ENCODE measurements around the gene DNAL1.
A peak's percentile ranks its signal among the peaks of the same experiment; 100 is the strongest.

DNAL1 gene

DNA sequence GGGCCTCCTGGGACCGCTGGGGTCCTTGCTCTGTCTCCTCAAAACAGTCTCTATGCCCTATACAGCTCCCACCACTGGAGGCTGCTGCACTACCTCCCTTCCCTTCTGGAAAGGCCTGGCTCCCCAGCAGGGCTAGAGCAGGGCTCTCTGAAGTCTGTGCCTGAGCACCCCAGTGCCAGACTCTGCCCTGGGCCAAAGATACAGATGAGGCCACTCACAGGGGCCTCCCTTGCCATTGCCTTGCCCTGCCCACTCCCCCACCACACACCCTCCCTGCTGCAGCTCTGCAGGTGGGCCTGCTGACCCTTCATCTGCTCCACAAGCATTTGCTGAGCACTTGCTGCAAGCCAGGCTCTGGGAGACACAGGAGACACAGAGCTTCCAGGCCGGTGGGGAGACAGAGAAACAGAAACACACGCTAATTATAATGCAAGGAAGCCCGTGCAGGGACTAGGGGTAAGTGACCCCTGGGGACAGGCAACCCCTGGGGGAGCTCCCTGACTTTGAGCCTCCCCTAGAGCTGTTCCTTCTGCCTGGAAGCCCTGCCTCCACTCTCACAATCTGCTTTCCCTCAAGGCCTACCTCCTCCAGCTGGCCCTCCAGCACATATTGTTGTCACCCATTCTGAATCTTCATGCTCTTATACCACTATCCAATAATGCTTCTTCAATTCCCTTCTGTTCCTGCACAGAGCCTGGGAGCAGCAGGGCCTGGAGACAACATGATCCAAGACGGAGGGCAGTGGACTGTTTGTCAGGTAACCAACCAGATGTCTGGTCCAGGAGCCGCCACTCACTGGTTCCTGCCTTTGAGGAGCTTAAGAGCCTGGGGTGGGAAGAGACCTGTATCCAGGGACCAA is 102.0 kb downstream of the DNAL1 start:
- DNase-seq (ENCODE audit: low read depth in 2 of 2) = no peak
- TF ChIP-seq, protein P1, sequence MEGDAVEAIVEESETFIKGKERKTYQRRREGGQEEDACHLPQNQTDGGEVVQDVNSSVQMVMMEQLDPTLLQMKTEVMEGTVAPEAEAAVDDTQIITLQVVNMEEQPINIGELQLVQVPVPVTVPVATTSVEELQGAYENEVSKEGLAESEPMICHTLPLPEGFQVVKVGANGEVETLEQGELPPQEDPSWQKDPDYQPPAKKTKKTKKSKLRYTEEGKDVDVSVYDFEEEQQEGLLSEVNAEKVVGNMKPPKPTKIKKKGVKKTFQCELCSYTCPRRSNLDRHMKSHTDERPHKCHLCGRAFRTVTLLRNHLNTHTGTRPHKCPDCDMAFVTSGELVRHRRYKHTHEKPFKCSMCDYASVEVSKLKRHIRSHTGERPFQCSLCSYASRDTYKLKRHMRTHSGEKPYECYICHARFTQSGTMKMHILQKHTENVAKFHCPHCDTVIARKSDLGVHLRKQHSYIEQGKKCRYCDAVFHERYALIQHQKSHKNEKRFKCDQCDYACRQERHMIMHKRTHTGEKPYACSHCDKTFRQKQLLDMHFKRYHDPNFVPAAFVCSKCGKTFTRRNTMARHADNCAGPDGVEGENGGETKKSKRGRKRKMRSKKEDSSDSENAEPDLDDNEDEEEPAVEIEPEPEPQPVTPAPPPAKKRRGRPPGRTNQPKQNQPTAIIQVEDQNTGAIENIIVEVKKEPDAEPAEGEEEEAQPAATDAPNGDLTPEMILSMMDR (IDR thresholded peaks at IDR 0.05; ENCODE audit: low read depth, low read length) = peak; percentile 21
- no peak overlapping the region for H3K4me3 ChIP-seq (replicated peaks in 1 of 2; ENCODE audit: low read depth in 2 of 2, low read length in 2 of 2)

DNA sequence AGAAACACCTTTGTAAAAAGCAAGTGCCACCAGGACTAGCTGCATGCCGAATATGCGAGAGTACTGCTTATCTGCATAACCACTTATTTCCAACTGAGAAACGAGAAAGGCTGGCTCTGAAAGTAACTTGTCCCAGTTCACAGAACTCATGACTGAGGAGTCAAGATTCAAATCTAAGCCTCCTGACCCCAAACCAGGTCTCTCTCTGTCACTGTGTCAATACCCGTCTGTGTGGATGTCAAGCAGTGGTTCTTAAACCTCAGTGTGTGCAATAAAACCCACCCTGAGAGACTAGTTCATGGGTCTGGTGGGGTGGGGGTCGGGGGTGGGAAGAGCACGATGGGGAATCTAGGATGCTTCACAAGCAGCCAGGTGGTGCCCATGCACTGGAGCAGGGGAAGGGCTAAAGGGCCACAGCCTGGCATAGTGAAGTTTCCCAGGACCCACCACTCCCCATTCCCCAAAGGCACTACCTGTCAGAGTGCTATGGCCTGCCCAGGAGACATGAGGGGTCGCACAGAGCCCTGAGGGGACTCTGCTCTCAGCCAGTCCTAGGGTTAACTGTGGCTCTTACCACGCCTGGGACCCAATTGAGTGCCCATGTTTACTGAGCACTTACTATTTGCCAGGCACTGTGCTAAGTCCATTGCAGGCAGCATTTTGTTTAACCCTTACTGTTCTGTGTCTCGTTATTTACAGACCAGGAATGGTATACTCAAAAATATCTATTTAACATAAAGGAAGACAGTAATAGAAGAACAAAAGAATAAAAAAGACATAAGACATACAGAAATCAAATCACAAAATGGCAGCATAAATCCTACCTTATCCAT is 102.8 kb downstream of the DNAL1 start:
- no peak for DNase-seq (ENCODE audit: low read depth in 2 of 2)
- no peak overlapping the region for H3K4me3 ChIP-seq (replicated peaks in 1 of 2; ENCODE audit: low read depth in 2 of 2, low read length in 2 of 2)
- TF ChIP-seq, protein P1 (IDR thresholded peaks at IDR 0.05; ENCODE audit: low read depth, low read length) = no peak

DNA sequence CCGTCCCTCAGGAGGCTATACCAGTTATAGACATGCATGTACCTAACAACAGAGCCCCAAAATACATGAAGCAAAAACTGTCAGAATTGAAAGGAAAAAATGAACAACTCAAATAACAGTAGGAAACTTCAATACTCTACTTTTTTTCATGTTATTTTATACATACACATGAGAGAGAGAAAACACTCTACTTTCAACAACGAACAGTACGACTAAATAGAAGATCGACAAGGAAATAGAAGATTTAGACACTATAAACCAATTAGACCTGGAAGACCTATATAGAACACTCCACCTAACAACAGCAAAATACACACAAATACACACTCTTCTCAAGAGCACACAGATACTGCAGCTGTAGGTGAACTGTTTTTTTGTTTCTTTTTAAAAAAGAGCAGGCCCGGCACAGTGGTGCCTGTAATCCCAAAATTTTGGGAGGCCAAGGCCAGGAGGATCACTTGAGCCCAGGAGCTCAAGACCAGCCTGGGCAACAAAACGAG is 104.1 kb downstream of the DNAL1 start:
- TF ChIP-seq, protein P1 (IDR thresholded peaks at IDR 0.05; ENCODE audit: low read depth, low read length) = no peak

DNA sequence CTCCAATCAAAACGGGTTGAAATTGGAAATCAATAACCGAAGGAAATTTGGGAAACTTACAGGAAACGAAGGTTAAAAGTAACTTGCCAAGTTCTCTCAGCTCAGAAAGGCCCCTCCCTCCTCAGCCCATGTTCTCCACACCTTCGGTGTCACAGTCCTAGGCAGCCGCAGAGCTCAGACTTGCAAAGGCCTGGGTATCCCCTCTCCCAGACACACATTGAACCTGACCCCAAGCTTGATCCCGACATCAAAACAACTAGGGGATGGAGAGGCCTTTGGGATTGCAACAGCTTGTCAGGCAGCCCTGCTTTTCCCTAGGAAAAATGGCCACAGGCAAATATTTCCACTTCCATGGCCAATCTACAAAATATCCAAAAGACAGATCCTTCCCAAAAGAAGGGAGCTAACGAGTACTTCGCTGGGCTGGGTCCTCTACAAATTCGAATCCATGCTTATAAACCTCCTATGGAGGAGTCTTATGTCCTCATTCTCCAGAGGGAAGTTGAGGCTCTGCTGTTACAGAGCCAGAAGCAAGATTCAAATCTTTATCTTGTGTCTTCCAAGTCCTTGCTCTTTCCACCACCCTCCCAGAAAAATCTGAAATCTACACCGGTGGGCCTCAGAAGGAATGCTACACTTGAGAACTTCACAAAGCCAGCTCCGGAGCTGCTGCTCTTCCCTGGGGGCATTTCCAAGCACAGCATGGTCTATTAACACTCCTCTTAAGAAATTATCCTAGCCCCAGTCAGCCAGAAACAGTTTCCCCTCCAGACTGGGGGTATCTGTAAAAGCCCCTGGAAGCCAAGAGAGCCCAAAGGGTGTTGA is 105.1 kb downstream of the DNAL1 start:
- H3K4me3 ChIP-seq (replicated peaks in 1 of 2; ENCODE audit: low read depth in 2 of 2, low read length in 2 of 2) = no peak overlapping the region
- DNase-seq (ENCODE audit: low read depth in 2 of 2) = no peak
- TF ChIP-seq, protein P1 (IDR thresholded peaks at IDR 0.05; ENCODE audit: low read depth, low read length) = no peak

More for the DNA sequence above, 104.1 kb downstream of the DNAL1 start:
- no peak for DNase-seq (ENCODE audit: low read depth in 2 of 2)
- H3K4me3 ChIP-seq (replicated peaks in 1 of 2; ENCODE audit: low read depth in 2 of 2, low read length in 2 of 2) = no peak overlapping the region

DNA sequence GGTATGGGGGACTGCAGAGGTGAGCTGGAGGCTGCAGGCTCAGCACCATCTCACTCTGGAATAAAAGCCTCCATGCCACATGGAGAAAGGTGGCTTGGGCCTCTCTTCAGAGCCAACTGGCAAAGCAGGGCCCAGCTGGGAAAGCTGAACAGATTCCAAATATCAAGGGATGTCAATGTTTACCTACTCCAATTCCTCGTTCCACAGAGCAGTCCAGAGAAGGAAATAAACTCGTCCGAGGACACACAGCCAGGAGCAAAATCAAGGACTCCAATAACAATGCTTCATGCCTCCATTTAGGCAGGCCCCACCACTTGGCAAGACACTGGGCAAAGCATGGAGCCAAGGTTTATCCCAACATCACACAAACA is 105.7 kb downstream of the DNAL1 start:
- no peak overlapping the region for H3K4me3 ChIP-seq (replicated peaks in 1 of 2; ENCODE audit: low read depth in 2 of 2, low read length in 2 of 2)

More for the DNA sequence above, 105.7 kb downstream of the DNAL1 start:
- DNase-seq (ENCODE audit: low read depth in 2 of 2) = no peak
- TF ChIP-seq, protein P1 (IDR thresholded peaks at IDR 0.05; ENCODE audit: low read depth, low read length) = no peak

Data from cardiac fibroblast (primary cell).